Fibroblast of skin of back (primary cell): ENCODE measurements around the gene LRRC71.
"Not testable (repeated sequence)": the region's sequence is repeated elsewhere in the genome, so short reads cannot be mapped to it uniquely, and the experiment has no call there.

ENCODE experiments used
- DNase-seq: peaks from one replicate; pipeline ENCODE4 v3.0.0-alpha.2; 2013

LRRC71 gene

GRCh38 chr1:156905651-156906050, 14.8 kb upstream of the LRRC71 start:
- DNase-seq: no peak

GRCh38 chr1:156906206-156906906, 14.1 kb upstream of the LRRC71 start:
- no peak for DNase-seq

- DNase-seq: no peak
Observed at GRCh38 chr1:156908541-156908940, 11.9 kb upstream of the LRRC71 start.

GRCh38 chr1:156908955-156909354, 11.5 kb upstream of the LRRC71 start:
- no peak for DNase-seq

- DNase-seq: no peak
Observed at GRCh38 chr1:156909671-156910070, 10.8 kb upstream of the LRRC71 start.

GRCh38 chr1:156910309-156910782, 10.1 kb upstream of the LRRC71 start:
- DNase-seq: no peak

- DNase-seq: no peak
Observed at GRCh38 chr1:156911577-156912298, 8.7 kb upstream of the LRRC71 start.

- no peak for DNase-seq
Observed at GRCh38 chr1:156912310-156912709, 8.1 kb upstream of the LRRC71 start.

GRCh38 chr1:156912861-156913808, 7.3 kb upstream of the LRRC71 start:
- peak; percentile 33 for DNase-seq

GRCh38 chr1:156913809-156914387, 6.5 kb upstream of the LRRC71 start:
- no peak for DNase-seq

GRCh38 chr1:156914440-156914856, 6.0 kb upstream of the LRRC71 start:
- DNase-seq: peak; percentile 70

- no peak for DNase-seq
Observed at GRCh38 chr1:156921053-156921529, 659 bp downstream of the LRRC71 start.

- DNase-seq: no peak
Observed at GRCh38 chr1:156922986-156923669, 2.7 kb downstream of the LRRC71 start.

GRCh38 chr1:156923670-156924477, 3.4 kb downstream of the LRRC71 start:
- DNase-seq: no peak

GRCh38 chr1:156924478-156925153, 4.2 kb downstream of the LRRC71 start:
- no peak for DNase-seq

- no peak for DNase-seq
Observed at GRCh38 chr1:156925154-156926010, 5.0 kb downstream of the LRRC71 start.

GRCh38 chr1:156926175-156926574, 5.7 kb downstream of the LRRC71 start:
- peak; percentile 83 for DNase-seq

- not testable (repeated sequence) for DNase-seq
Observed at GRCh38 chr1:156926695-156927094, 6.3 kb downstream of the LRRC71 start.
